ENCODE results near the gene LSM12.
"Not testable (repeated sequence)": the region's sequence is repeated elsewhere in the genome, so short reads cannot be mapped to it uniquely, and the experiment has no call there.

LSM12 gene

GRCh38 chr17:44000871-44001460 is 65.5 kb downstream of the LSM12 start:
- TF ChIP-seq POLR2AphosphoS5 (IDR thresholded peaks at IDR 0.05; ENCODE audit: low read depth, low read length) (no peak), TAF1 (IDR thresholded peaks at IDR 0.05; ENCODE audit: borderline replicate concordance, low read depth, low read length) (no peak), POLR2A (IDR thresholded peaks at IDR 0.05; ENCODE audit: low read depth, low read length) (no peak)
- FAIRE-seq (no peak), DNase-seq (ENCODE audit: insufficient read length) (no peak)

- TF ChIP-seq TAF1 (IDR thresholded peaks at IDR 0.05; ENCODE audit: borderline replicate concordance, low read depth, low read length) (no peak), POLR2AphosphoS5 (IDR thresholded peaks at IDR 0.05; ENCODE audit: low read depth, low read length) (no peak), POLR2A (IDR thresholded peaks at IDR 0.05; ENCODE audit: low read depth, low read length) (no peak)
- DNase-seq (ENCODE audit: insufficient read length) (no peak), FAIRE-seq (no peak)
These were observed 66.2 kb downstream of the LSM12 start for GRCh38 chr17:44000141-44000860.

GRCh38 chr17:43999024-43999423 is 67.4 kb downstream of the LSM12 start:
- DNase-seq (ENCODE audit: insufficient read length) (no peak), FAIRE-seq (no peak)
- TF ChIP-seq POLR2AphosphoS5 (IDR thresholded peaks at IDR 0.05; ENCODE audit: low read depth, low read length), result no peak

GRCh38 chr17:43998552-43998951 is 67.9 kb downstream of the LSM12 start:
- no peak for TF ChIP-seq POLR2A (IDR thresholded peaks at IDR 0.05; ENCODE audit: low read depth, low read length)
- no peak for FAIRE-seq
- DNase-seq (ENCODE audit: insufficient read length), result no peak

GRCh38 chr17:43997180-43997579 is 69.3 kb downstream of the LSM12 start:
- FAIRE-seq; DNase-seq (ENCODE audit: insufficient read length): not testable (repeated sequence)

DNA sequence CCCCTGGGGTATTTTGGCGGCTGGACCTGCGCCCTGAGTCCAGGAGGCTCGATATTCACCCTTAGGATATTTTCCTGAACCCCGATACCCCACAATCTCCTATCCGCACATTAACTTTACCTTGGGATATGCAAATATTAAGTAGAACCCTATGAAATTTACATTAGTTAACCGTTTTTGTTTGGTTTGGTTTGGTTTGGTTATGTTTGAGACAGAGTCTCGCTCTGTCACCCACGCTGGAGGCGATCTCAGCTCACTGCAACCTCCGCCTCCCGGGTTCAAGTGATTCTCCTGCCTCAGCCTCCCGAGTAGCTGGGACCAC is 71.4 kb downstream of the LSM12 start:
- no peak for FAIRE-seq
- TF ChIP-seq POLR2A (IDR thresholded peaks at IDR 0.05; ENCODE audit: low read depth, low read length) (no peak), POLR2AphosphoS5 (IDR thresholded peaks at IDR 0.05; ENCODE audit: low read depth, low read length) (no peak), TAF1 (IDR thresholded peaks at IDR 0.05; ENCODE audit: borderline replicate concordance, low read depth, low read length) (no peak)
- no peak for DNase-seq (ENCODE audit: insufficient read length)

DNA sequence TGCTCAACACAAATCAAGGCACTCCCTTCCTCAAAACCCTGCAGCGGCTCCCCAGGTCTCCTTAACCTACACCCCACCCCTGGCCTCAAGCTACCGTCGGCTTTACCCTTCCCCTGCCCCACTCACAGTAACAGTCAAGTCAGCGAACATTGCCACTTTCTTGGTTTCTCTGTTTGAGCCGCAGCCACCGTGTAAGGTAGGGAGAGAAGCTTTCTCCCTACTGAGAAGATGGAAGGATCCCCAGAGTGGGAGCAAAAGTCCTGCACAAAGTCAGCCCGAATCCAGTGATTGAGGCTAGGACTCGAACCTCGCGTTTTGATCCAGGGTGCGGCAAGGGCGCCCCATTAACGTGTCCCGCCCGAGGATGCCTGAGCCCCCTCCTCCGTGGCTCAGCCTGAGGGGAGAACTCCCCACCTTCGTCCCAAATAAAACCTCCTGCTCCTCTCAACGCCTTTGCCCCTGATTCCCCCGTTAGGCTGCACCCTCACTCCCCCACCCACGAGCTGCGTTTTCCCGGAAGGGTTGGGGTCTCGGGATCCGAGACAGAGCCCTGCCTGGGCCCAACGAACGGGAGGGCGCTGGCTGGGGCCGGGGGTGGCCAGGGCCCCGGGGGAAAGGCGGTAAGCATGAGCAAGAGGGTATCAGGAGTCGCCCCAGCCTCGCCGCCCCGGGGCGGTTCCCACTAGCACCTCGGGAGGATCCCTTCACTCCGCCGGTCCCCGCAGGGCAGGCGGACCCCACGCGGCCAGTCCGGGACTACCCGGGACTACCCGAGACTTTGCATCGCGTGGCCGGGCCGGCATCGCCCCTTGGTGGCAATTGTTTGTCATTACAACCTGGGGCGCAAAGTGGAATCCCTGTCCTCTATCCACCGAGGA is 72.0 kb downstream of the LSM12 start:
- DNase-seq (ENCODE audit: insufficient read length), result peak; percentile 58
- peak; percentile 88 for FAIRE-seq
- TF ChIP-seq POLR2AphosphoS5 (IDR thresholded peaks at IDR 0.05; ENCODE audit: low read depth, low read length) (no peak), TAF1 (IDR thresholded peaks at IDR 0.05; ENCODE audit: borderline replicate concordance, low read depth, low read length) (no peak), POLR2A (IDR thresholded peaks at IDR 0.05; ENCODE audit: low read depth, low read length) (no peak)

GRCh38 chr17:43992641-43993040 is 73.8 kb downstream of the LSM12 start:
- FAIRE-seq (no peak), DNase-seq (ENCODE audit: insufficient read length) (no peak)
- TF ChIP-seq TAF1 (IDR thresholded peaks at IDR 0.05; ENCODE audit: borderline replicate concordance, low read depth, low read length) (no peak), POLR2AphosphoS5 (IDR thresholded peaks at IDR 0.05; ENCODE audit: low read depth, low read length) (no peak), POLR2A (IDR thresholded peaks at IDR 0.05; ENCODE audit: low read depth, low read length) (no peak)

DNA sequence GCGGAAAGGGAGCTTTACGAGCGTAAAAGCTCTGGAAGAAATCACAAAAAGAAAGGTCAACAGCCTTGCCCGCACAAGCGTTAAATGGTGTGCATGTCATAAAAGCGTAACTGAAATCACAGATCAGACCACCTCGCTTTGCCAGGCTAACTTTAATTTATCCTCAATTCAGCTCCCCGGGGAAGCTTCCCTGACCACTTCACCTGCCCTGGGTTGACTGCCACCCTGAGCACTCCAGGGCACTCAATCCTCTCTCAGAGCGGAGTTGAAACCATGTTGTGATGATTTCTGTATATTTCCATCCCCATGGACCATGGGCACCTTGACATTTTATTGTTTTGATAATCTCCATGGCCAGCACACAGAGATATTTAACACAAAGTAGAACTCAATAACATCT is 78.2 kb downstream of the LSM12 start:
- TF ChIP-seq POLR2A (IDR thresholded peaks at IDR 0.05; ENCODE audit: low read depth, low read length) (no peak), POLR2AphosphoS5 (IDR thresholded peaks at IDR 0.05; ENCODE audit: low read depth, low read length) (no peak), TAF1 (IDR thresholded peaks at IDR 0.05; ENCODE audit: borderline replicate concordance, low read depth, low read length) (no peak)
- DNase-seq (ENCODE audit: insufficient read length), result no peak
- no peak for FAIRE-seq

DNA sequence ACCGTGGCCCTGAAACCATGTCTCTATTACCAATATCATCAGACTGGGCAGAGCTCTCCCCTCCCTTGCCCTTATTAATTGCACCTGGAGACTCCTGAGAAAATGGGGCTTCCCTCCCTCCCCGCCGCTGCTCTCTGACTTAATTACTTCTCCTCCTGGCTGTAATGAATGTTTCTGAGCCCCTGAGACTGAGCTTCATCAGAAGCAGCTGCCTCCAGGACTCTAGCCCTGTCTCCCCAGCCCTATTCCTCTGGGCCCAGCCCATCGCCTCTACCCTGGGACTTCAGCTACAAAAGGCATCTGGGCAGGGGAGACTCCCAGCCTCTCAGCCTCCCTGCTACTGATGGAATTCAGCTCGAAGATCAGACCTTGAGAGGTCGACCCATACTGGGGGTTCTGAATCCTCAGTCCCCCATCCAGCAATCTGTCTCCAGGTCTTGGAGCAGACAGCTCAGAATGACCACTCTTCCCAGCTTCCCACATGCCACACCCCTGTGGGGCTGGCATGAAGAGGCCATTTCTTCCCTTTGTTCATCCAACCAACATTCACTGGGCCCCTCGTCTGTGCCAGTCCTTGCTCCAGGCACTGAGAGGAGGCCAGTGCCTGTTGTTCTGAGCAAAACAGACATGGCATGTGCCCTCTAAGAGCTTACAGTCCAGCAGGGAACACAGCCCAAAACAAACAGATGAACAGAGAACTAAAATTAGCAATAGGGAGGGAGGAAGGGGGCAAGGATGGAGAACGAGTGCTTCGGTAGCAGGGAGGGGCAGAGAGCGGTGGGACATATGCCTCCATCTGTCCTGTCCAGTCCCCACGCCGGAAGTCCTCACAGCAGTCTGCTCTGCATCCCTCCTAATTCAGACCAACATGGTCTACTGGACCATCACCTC is 79.1 kb downstream of the LSM12 start:
- DNase-seq (ENCODE audit: insufficient read length), result no peak
- no peak for FAIRE-seq
- no peak for TF ChIP-seq POLR2A (IDR thresholded peaks at IDR 0.05; ENCODE audit: low read depth, low read length)
- no peak for TF ChIP-seq POLR2AphosphoS5 (IDR thresholded peaks at IDR 0.05; ENCODE audit: low read depth, low read length)
- TF ChIP-seq TAF1 (IDR thresholded peaks at IDR 0.05; ENCODE audit: borderline replicate concordance, low read depth, low read length), result no peak

- TF ChIP-seq POLR2AphosphoS5 (IDR thresholded peaks at IDR 0.05; ENCODE audit: low read depth, low read length), result no peak
- TF ChIP-seq TAF1 (IDR thresholded peaks at IDR 0.05; ENCODE audit: borderline replicate concordance, low read depth, low read length), result no peak
- no peak for TF ChIP-seq POLR2A (IDR thresholded peaks at IDR 0.05; ENCODE audit: low read depth, low read length)
- DNase-seq (ENCODE audit: insufficient read length) (no peak), FAIRE-seq (no peak)
These were observed 80.1 kb downstream of the LSM12 start for GRCh38 chr17:43986225-43986981.
